ENCODE results near the gene TUBG2.
"Not testable (repeated sequence)": the region's sequence is repeated elsewhere in the genome, so short reads cannot be mapped to it uniquely, and the experiment has no call there.

The TUBG2 gene

GRCh38 chr17:42655528-42655927 is 3.6 kb upstream of the TUBG2 start:
- no peak for DNase-seq

- no peak for DNase-seq
Measured at GRCh38 chr17:42657824-42658588, 1.1 kb upstream of the TUBG2 start.

- not testable (repeated sequence) for DNase-seq
Measured at GRCh38 chr17:42659932-42660274, 819 bp downstream of the TUBG2 start.

GRCh38 chr17:42660692-42661345 is 1.7 kb downstream of the TUBG2 start:
- DNase-seq = peak in 1 of 2 experiments; percentile 28

- DNase-seq = no peak
Measured at GRCh38 chr17:42665581-42666001, 6.5 kb downstream of the TUBG2 start.

GRCh38 chr17:42666126-42666525 is 7.0 kb downstream of the TUBG2 start:
- not testable (repeated sequence) for DNase-seq

GRCh38 chr17:42667088-42667951 is 8.2 kb downstream of the TUBG2 start:
- peak; percentile 68 to 90 for DNase-seq

GRCh38 chr17:42669705-42669976 is 10.6 kb downstream of the TUBG2 start:
- DNase-seq = no peak

GRCh38 chr17:42669977-42670788 is 11.1 kb downstream of the TUBG2 start:
- DNase-seq = no peak

GRCh38 chr17:42670789-42671657 is 11.9 kb downstream of the TUBG2 start:
- no peak for DNase-seq

GRCh38 chr17:42672038-42672437 is 13.0 kb downstream of the TUBG2 start:
- DNase-seq = no peak

- no peak for DNase-seq
Measured at GRCh38 chr17:42673266-42673884, 14.3 kb downstream of the TUBG2 start.

GRCh38 chr17:42673885-42674754 is 15.0 kb downstream of the TUBG2 start:
- DNase-seq = peak in 1 of 2 experiments; percentile 28

- no peak for DNase-seq
Measured at GRCh38 chr17:42674755-42675347, 15.8 kb downstream of the TUBG2 start.

GRCh38 chr17:42675348-42675964 is 16.4 kb downstream of the TUBG2 start:
- DNase-seq = no peak

- DNase-seq = peak in 1 of 2 experiments; percentile 39
Measured at GRCh38 chr17:42675965-42676423, 16.9 kb downstream of the TUBG2 start.

GRCh38 chr17:42676424-42677011 is 17.4 kb downstream of the TUBG2 start, which contains the start of gene PLEKHH3:
Gene PLEKHH3 (minus strand): TSS chr17:42676994. CDS start chr17:42676563, 431 bp downstream.
- no peak for DNase-seq

- peak; percentile 97 to 99 for DNase-seq
Measured at GRCh38 chr17:42677012-42677857, 18.2 kb downstream of the TUBG2 start.

All from SW 1271 (cell line).